ENCODE results near the gene CNKSR2.

GRCh38 chrX:21623778-21624501, 249.7 kb downstream of the CNKSR2 start:
- TF ChIP-seq POLR2AphosphoS5 (IDR thresholded peaks at IDR 0.05; ENCODE audit: low read depth, low read length) (no peak), POLR2A (IDR thresholded peaks at IDR 0.05; ENCODE audit: low read depth, low read length) (no peak)
